Stimulated activated naive B cell treated with anti-CD40 and anti-IgM and Interleukin-4, amounts not matched to agents 10 μg/mL and 1 μg/mL and 100 μg/mL, for 72 hours (primary cell): Measurements from ENCODE around the gene INKA1.
"Not testable (repeated sequence)": the region's sequence is repeated elsewhere in the genome, so short reads cannot be mapped to it uniquely, and the experiment has no call there.

ENCODE experiments used
- ATAC-seq, 2 donors: fragments of 150-1000 bp; cut with Tn5 transposase; replicated peaks; 2 replicates each; pipeline ENCODE4 v1.10.0; 2021; ENCODE audit warnings: moderate library complexity in 1 of 2
- DNase-seq: peaks from one replicate; pipeline ENCODE4 v3.0.0; 2021
- H3K27ac Mint-ChIP-seq: one replicate; pipeline ENCODE4 v1.8.0; 2022; ENCODE audit warnings: mild to moderate bottlenecking, mixed read lengths
- H3K27me3 Mint-ChIP-seq, 2 donors: one replicate each; pipeline ENCODE4 v1.8.0; 2022; ENCODE audit warnings: mixed read lengths in 2 of 2
- H3K36me3 Mint-ChIP-seq, 2 donors: one replicate each; pipeline ENCODE4 v1.8.0; 2022; ENCODE audit warnings: mixed read lengths in 2 of 2, mild to moderate bottlenecking in 1 of 2
- H3K4me1 Mint-ChIP-seq, 2 donors: one replicate each; pipeline ENCODE4 v1.8.0; 2022; ENCODE audit warnings: mixed read lengths in 2 of 2, mild to moderate bottlenecking in 1 of 2
- H3K4me3 Mint-ChIP-seq, 2 donors: one replicate each; pipeline ENCODE4 v1.8.0; 2022; ENCODE audit warnings: mild to moderate bottlenecking in 2 of 2, mixed read lengths in 2 of 2, moderate library complexity in 1 of 2
- H3K9me3 Mint-ChIP-seq, 2 donors: one replicate each; pipeline ENCODE4 v1.8.0; 2022; ENCODE audit warnings: mixed read lengths in 2 of 2, mild to moderate bottlenecking in 1 of 2

INKA1 gene

DNA sequence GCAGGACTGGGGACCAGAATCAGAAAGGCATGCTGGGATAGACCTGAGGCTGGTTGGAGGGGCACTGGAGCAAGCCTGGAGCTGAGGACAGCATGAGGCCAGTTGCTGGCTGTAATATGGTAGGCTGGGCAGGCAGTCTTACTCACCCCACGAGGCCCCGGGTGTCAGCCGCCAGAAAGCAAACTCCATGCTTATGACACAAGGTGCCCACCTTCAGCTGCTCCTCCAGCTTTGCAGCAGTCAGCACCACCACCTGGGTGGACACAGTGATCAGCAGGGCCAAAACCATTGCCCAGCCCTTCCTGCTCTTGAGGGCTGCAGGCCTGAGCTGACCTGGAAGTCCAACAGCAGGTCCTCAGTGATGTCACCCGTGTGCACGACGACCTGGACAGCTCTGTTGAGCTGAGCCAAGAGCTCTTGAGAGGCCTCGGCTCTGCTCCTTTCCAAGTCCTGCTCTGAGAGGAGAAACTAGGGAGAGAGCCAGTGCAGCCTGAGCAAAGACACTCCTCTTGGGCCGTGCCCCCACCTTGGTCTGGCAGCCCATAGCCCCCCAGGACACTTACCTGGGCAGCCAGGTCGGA is 9.9 kb downstream of the INKA1 start:
- H3K36me3 Mint-ChIP-seq, result peaks cover 6 to 31% of the 10 kb centered on the region in 2 donors
- peak overlapping the region; percentile 96 for H3K27ac Mint-ChIP-seq
- H3K9me3 Mint-ChIP-seq, result no peaks in the 10 kb centered on the region
- no peaks in the 10 kb centered on the region for H3K27me3 Mint-ChIP-seq
- peaks cover 28 to 62% of the 10 kb centered on the region in 2 donors for H3K4me1 Mint-ChIP-seq
- no peak for DNase-seq
- ATAC-seq, result peak in 1 of 2 donors; percentile 17
- peak overlapping the region; percentile 94 to 96 for H3K4me3 Mint-ChIP-seq

DNA sequence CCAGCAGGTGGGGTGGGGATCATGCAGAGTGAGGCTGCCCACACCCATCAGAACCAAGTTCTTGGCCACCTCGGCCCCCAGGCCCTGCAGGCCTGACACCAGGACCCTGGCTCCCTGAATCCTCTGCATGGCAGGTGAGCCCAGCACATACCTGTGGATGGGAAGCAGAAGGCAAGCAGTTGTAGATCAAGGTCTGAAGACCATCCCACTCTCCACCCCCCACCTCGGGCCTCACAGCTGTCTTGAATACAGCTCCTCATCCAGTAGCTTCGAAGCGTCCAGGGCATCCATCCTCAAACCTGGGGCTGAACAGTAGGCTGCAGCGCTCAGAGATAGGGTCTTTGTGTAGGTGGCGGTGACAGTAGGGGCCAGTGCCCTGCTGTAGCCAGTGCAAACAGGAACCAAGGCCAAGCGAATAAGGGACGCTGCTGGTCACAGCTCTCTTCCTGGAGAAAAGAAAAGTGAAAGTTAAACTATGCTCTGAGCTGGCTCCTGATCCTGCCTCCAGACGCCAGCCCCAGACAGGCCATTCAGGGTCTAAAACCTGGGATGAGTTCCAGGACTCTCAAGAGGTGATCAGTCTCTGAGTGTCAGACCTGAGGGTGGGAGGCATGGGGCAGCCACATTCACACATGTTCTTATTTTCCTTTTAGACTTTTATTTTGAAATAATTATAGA is 10.6 kb downstream of the INKA1 start, which contains the start of gene UBA7:
UBA7 (minus strand) TSS at position 457 of the 678 bp plus-strand sequence; CDS start at position 291, 166 bp downstream.
- H3K4me3 Mint-ChIP-seq, result peak within 1 kb of the TSS; percentile 94 to 96
- peaks cover 6 to 28% of the 10 kb centered on the region in 2 donors for H3K36me3 Mint-ChIP-seq
- ATAC-seq (peak; percentile 84 to 93), DNase-seq (peak; percentile 17)
- peak within 1 kb of the TSS; percentile 96 for H3K27ac Mint-ChIP-seq
- no peaks in the 10 kb centered on the region for H3K27me3 Mint-ChIP-seq
- H3K9me3 Mint-ChIP-seq, result no peaks in the 10 kb centered on the region
- peaks cover 22 to 55% of the 10 kb centered on the region in 2 donors for H3K4me1 Mint-ChIP-seq

DNA sequence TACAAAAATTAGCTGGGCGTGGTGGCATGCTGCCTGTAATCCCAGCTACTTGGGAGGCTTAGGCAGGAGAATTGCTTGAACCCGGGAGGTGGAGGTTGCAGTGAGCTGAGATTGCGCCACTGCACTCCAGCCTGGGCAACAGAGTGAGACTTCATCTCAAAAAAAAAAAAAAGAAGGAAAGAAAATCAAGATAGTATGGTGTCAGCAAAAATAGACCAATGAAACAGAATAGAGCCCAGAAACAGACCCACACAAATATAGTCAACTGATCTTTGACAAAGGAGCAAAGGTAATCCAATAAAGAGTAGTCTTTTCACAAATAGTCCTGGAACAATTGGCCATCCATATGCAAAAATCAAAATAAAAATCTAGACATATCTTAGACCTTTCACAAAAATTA is 20.1 kb downstream of the INKA1 start:
- not testable (repeated sequence) for H3K9me3 Mint-ChIP-seq, ATAC-seq, H3K4me3 Mint-ChIP-seq, H3K36me3 Mint-ChIP-seq, DNase-seq, H3K27ac Mint-ChIP-seq, H3K4me1 Mint-ChIP-seq, H3K27me3 Mint-ChIP-seq

DNA sequence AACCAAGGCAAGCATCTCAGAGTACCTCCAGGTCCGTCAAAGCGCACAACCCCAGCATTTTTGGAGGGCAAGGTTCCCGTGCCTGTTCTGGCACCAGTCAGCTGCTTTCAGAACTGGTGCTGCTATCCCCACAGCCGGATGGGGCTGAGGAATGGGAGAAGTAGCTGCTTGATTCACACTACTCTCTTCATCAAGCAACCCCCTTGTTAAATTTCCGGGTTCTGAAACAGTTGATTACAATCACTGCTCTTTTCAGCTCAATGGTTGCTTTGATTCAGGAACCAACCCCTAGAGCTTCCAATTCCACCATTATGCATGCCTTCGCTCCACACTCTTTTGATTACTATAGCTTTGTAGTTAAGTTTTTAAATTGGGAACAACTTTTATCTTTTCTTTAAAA is 23.0 kb downstream of the INKA1 start:
- Mint-ChIP-seq H3K27ac (no peak overlapping the region), H3K36me3 (peaks cover 3 to 13% of the 10 kb centered on the region in 2 donors), H3K27me3 (no peaks in the 10 kb centered on the region), H3K4me1 (peaks cover 0 to under 1% of the 10 kb centered on the region in 2 donors), H3K4me3 (no peak overlapping the region), H3K9me3 (no peaks in the 10 kb centered on the region)
- ATAC-seq (no peak), DNase-seq (no peak)

DNA sequence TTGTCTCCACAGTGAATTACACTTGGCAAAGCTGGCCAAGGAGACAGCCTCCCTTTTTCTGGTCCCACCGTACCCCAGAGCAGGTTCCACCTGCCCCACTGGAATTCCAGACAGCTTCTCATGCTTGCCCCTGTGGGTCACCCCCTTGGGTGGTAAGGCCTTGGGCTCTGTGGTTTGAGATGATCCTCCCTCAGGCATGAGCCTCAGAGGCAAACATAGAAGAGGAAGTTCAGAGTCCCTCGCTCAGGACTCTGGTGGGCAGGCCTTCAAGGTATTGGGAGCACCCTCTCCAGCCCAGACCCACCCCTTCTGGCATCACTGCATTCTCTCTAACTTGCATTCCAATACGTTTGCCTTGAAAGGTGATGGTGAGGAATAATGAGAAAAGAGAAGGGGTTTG is 28.3 kb downstream of the INKA1 start:
- Mint-ChIP-seq H3K36me3 (peaks cover 20 to 33% of the 10 kb centered on the region in 2 donors), H3K4me1 (peaks cover 0 to 11% of the 10 kb centered on the region in 2 donors), H3K9me3 (no peaks in the 10 kb centered on the region), H3K27me3 (no peaks in the 10 kb centered on the region), H3K4me3 (no peak overlapping the region), H3K27ac (peak overlapping the region; percentile 10)
- DNase-seq, result no peak
- ATAC-seq, result no peak

DNA sequence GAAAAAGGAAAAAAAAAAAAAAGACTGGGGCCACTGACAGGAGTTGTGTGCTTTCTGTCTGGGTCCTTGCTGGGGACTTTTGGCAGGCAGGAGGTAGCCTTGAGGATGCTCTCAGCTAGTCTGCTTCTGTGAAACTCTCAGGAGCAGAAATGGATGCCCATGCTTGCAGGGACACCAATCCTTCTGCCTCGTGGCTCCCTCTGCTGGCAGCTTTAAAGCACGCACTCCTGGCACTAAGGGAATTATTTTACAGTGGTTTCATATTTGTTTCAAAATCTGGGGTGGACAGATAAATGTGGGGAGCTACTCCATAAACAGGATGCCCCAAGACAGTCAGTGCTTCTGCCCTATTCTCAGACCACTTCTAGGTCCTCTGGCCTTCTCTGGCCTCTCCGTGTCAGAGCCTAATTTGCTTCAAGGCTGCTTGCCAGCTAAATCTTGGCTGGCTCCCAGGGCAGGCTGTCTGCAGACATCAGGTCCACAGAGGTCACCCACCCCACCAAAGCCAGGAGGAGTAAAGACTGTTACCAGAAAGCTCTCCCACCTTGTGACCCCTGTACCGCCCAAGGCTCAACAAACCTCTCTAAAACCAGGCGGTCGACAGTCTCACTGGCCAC is 36.2 kb downstream of the INKA1 start:
- peaks cover 6 to 13% of the 10 kb centered on the region in 2 donors for H3K36me3 Mint-ChIP-seq
- no peaks in the 10 kb centered on the region for H3K9me3 Mint-ChIP-seq
- no peak overlapping the region for H3K4me3 Mint-ChIP-seq
- H3K4me1 Mint-ChIP-seq, result peaks cover 2 to 7% of the 10 kb centered on the region in 2 donors
- no peak overlapping the region for H3K27ac Mint-ChIP-seq
- DNase-seq, result peak; percentile 42
- no peaks in the 10 kb centered on the region for H3K27me3 Mint-ChIP-seq
- ATAC-seq, result peak; percentile 95 to 96

DNA sequence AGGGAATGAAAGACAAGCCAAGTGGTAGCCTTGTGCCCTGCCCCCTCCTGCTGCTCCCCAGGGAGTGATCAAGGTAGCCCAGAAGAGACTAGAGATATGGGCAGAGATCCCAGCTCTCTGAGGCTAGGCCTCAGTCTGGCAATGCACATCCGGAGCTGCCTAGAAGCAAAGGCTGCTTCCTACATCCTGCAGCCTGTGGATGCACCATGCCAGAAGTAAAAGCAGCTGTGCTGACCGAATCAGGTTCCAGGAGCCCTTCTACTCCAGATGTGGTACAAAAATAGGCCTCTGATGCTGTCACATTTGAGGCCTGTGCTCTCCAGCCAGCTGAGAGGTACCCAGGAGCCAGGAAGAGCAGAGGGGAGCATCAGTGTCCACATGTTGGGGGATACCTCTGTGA is 37.3 kb downstream of the INKA1 start:
- no peak overlapping the region for H3K4me3 Mint-ChIP-seq
- peaks cover 8% of the 10 kb centered on the region in 2 donors for H3K36me3 Mint-ChIP-seq
- no peaks in the 10 kb centered on the region for H3K9me3 Mint-ChIP-seq
- H3K4me1 Mint-ChIP-seq, result peaks cover 2 to 7% of the 10 kb centered on the region in 2 donors
- no peaks in the 10 kb centered on the region for H3K27me3 Mint-ChIP-seq
- DNase-seq (no peak), ATAC-seq (no peak)
- no peak overlapping the region for H3K27ac Mint-ChIP-seq

DNA sequence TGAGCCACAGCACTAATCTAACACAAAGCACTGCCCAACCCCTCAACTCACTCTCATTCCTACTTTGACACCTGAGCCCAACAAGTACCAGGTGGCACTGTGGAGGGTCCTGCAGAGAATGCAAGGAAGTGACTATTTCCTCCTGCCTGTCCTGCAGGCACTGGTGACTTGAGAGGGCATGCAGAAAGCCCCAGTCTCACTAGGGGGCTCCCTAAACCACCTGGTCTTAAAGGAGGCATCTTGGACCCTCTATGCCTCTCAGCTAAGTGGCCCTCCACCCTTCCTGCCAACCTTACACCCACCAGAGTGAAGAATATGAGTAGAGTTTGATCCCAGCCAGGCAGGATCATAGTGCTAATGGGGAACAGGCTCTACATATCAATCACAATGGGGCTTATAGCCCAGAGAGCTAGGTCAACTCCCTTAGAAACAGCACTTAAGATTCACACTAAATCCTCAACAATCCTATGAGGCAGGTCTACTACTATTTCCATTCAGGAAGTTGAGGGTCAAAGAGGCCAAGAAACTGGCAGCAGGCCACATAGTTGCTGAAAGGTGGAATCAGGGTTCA is 38.1 kb downstream of the INKA1 start:
- no peaks in the 10 kb centered on the region for H3K9me3 Mint-ChIP-seq
- ATAC-seq (peak; percentile 23 to 46), DNase-seq (no peak)
- H3K4me3 Mint-ChIP-seq, result no peak overlapping the region
- H3K27ac Mint-ChIP-seq, result no peak overlapping the region
- no peaks in the 10 kb centered on the region for H3K27me3 Mint-ChIP-seq
- H3K36me3 Mint-ChIP-seq, result peaks cover 10 to 12% of the 10 kb centered on the region in 2 donors
- H3K4me1 Mint-ChIP-seq, result peaks cover 2 to 7% of the 10 kb centered on the region in 2 donors

DNA sequence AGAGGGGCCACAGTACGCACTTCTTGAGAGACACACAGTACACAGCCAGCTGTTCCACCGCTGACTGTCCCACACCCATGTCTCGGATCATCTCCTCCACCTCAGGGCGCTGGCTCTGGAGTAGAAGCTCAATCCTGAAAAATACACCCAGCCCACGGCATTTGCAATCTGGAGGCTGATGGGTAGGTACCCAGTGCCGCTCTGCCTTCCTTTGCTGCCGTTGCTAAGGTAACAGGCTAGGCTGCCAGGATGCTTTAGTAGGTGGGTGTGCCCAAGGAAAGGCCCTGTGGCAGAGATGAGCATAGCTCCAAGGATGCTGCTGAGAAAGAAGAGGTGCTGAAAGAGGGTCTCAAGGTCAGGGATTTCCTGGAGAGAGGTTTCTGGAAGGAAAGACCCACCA is 38.7 kb downstream of the INKA1 start:
- Mint-ChIP-seq H3K27ac (no peak overlapping the region), H3K36me3 (peaks cover 10 to 12% of the 10 kb centered on the region in 2 donors), H3K4me1 (peaks cover 2 to 7% of the 10 kb centered on the region in 2 donors), H3K4me3 (no peak overlapping the region), H3K9me3 (no peaks in the 10 kb centered on the region), H3K27me3 (no peaks in the 10 kb centered on the region)
- no peak for ATAC-seq
- no peak for DNase-seq

DNA sequence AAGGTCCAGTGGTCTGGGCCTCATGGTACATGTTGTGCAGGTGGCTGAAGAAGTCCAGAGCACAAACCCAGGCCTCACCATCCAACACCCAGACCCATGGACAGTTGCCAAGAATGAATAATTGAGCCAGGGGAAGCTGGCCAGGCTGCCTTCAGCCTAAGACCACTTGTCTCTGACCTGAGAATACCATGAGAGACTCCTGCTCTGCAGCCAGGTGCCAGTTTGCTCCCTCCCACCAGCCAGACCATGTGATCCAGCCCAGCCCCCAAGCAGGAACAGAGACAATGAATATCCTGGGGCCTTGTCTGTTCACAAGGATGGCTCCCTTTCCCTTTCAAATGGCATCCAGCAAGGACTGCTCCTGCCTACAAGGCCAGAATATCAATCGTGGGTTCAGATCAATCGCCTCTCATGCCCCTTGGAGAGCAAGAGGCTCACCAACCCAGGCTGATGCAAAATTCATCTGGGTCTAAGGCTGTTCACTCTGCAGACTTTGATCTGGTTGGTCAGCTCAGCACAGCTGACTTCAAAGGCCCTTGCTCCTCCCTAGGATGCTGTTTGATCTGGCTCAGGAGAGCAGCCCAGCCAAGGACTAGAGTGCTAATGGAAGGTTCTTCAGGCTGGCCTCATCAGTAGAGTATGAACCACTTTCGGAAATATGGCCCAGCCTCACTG is 39.9 kb downstream of the INKA1 start:
- H3K27ac Mint-ChIP-seq, result no peak overlapping the region
- peaks cover 9 to 17% of the 10 kb centered on the region in 2 donors for H3K36me3 Mint-ChIP-seq
- peaks cover 2 to 7% of the 10 kb centered on the region in 2 donors for H3K4me1 Mint-ChIP-seq

DNA sequence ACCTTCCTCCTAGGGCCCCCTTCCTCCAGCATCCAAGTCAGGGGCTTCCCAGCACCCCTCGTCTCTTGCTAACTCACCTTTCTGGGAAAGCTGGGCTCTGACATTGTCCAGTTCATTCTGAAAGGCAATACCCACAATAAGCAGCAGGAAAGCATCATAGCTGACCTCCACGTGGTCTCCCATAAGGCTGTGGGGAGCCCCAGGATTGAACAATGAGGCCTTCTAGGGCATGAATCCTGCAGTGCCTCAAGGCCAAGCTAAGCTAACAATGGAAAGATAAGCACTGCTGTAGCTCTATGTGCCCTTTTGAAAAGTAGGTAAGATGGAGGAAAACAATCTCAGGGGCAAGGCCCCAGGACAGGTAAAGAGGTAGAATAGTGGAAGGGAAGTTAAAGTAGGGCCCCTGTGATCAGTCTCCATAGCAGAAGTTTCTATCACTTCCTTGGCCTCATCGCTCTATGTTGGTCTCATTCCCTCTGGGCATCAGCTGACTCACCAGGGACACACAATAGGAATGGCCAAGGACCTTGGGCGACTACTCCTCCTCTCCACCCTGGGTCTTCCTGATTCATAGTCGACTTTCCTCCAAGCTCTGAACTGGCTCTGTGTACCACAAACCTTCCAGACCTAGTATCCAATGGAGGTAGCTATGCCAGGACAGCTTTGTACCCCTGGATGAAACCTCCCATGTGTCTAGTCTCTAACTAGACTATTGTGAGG is 41.6 kb downstream of the INKA1 start:
- Mint-ChIP-seq H3K4me1 (peaks cover 0 to 7% of the 10 kb centered on the region in 2 donors), H3K27ac (no peak overlapping the region), H3K36me3 (peaks cover 9 to 17% of the 10 kb centered on the region in 2 donors), H3K27me3 (no peaks in the 10 kb centered on the region), H3K4me3 (no peak overlapping the region), H3K9me3 (no peaks in the 10 kb centered on the region)
- DNase-seq (no peak), ATAC-seq (no peak)

More for the DNA sequence above, 39.9 kb downstream of the INKA1 start:
- Mint-ChIP-seq H3K27me3 (no peaks in the 10 kb centered on the region), H3K4me3 (no peak overlapping the region), H3K9me3 (no peaks in the 10 kb centered on the region)
- no peak for ATAC-seq
- no peak for DNase-seq

DNA sequence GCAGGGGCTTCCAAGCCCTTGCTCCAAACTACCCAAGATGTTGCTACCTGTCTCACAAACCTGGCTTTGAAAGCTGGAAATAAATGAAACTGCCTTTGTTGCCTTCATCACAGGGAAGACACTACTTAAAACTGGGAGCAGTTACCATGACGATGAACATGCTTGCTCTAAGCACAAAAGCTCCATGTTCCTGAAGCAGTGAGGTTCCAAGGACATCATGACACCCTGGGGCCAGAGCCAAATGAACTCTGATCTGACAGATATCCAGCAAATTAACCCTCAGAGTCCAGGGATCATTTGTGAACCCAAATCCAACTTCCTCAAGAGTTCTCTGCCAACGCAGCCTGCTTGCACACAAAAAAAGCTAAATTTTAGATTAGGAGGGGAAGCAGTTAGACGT is 42.6 kb downstream of the INKA1 start:
- Mint-ChIP-seq H3K4me3 (no peak overlapping the region), H3K27me3 (no peaks in the 10 kb centered on the region), H3K36me3 (peaks cover 11 to 17% of the 10 kb centered on the region in 2 donors), H3K27ac (no peak overlapping the region), H3K4me1 (peaks cover 0 to 6% of the 10 kb centered on the region in 2 donors), H3K9me3 (no peaks in the 10 kb centered on the region)
- ATAC-seq, result no peak
- no peak for DNase-seq
